ENCODE measurements around the gene GNA14.
A peak's percentile ranks its signal among the peaks of the same experiment; 100 is the strongest.
"Not testable (repeated sequence)": the region's sequence is repeated elsewhere in the genome, so short reads cannot be mapped to it uniquely, and the experiment has no call there.

Gene GNA14

GRCh38 chr9:77648234-77649108 lies at the start of gene GNA14:
GNA14 (minus strand) TSS chr9:77648322; CDS start chr9:77647793, 529 bp downstream.
- DNase-seq (ENCODE audit: low spot score): peak; percentile 39

GRCh38 chr9:77697238-77697984 lies 49.3 kb upstream of the GNA14 start:
- no peak for DNase-seq (ENCODE audit: low spot score)

DNA sequence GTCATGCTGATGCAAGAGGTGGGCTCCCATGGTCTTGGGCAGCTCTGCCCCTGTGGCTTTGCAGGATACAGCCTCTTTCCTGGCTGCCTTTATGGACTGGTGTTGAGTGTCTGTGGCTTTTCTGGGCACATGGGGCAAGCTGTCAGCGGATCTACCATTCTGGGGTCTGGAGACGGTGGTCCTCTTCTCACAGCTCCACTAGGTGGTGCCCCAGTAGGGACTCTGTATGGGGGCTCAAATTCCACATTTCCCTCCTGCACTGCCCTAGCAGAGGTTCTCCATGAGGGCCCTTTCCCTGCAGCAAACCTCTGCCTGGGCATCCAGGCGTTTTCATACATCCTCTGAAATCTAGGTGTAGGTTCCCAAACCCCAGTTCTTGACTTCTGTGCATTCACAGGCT lies 42.6 kb upstream of the GNA14 start:
- DNase-seq (ENCODE audit: low spot score): not testable (repeated sequence)

- DNase-seq (ENCODE audit: low spot score): not testable (repeated sequence)
These were observed 42.0 kb upstream of the GNA14 start for GRCh38 chr9:77690119-77690518.

GRCh38 chr9:77687737-77688136 lies 39.6 kb upstream of the GNA14 start:
- not testable (repeated sequence) for DNase-seq (ENCODE audit: low spot score)

DNA sequence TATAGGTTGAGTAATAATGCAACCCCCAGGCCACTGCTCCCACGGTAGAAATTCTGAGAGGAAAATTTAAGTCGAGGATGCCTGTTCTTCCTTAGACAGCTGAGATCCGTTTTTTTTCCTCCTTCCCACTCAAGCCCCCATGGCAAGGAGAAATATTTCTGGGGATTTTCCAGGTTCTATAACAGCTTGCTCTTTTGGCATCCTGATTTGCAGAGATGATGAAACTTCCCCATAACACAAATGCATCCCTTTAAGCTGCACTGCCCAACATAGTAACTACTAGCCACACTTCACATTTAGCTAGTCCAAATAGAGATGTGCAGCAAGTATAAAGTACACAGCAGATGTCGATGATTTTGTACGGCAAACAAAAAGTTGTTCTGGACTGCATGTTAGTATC lies 32.5 kb upstream of the GNA14 start:
- no peak for DNase-seq (ENCODE audit: low spot score)

GRCh38 chr9:77679661-77680368 lies 31.7 kb upstream of the GNA14 start:
- no peak for DNase-seq (ENCODE audit: low spot score)

DNA sequence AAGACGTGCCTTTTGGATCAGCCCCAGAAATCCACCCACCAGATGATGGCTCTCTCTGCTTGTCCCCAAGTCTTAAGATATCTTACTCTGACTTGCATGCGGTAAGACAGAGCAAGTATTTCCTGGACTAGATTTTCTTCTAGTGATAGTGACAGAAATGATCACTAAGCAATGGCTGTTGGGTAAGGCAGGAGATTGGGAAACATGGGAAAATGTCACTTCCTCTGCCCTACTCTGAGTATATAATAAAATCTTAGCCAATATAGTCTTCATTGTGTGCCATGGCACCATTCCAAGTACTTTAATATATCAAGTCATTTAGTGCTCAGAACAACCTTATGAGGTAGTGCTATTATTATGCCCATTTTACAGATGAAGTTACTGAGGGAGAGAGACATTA lies 31.0 kb upstream of the GNA14 start:
- no peak for DNase-seq (ENCODE audit: low spot score)

DNA sequence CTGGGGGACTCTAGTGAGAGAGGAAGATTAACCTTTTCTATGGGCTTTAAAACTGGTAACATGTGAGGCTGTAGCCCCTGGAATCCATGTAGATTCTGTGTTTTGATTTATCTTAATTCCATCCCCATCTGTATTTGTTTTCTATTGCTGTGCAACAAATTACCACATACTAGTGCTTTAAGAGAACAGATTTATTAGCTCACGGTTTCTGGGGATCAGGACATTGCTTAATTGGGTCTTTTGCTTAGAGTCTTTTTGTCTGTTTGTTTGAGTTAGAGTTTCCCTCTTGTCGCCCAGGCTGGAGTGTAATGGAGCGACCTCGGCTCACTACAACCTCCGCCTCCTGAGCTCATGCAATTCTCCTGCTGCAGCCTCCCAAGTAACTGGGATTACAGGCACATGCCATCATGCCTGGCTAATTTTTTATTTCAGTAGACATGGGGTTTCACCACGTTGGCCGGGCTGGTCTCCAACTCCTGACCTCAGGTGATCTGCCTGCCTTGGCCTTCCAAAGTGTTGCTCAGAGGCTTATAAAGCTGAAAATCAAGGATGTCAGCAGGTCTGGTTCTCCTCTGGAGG lies 29.9 kb upstream of the GNA14 start:
- no peak for DNase-seq (ENCODE audit: low spot score)

- DNase-seq (ENCODE audit: low spot score): no peak
These were observed 29.3 kb upstream of the GNA14 start for GRCh38 chr9:77677397-77677796.

DNA sequence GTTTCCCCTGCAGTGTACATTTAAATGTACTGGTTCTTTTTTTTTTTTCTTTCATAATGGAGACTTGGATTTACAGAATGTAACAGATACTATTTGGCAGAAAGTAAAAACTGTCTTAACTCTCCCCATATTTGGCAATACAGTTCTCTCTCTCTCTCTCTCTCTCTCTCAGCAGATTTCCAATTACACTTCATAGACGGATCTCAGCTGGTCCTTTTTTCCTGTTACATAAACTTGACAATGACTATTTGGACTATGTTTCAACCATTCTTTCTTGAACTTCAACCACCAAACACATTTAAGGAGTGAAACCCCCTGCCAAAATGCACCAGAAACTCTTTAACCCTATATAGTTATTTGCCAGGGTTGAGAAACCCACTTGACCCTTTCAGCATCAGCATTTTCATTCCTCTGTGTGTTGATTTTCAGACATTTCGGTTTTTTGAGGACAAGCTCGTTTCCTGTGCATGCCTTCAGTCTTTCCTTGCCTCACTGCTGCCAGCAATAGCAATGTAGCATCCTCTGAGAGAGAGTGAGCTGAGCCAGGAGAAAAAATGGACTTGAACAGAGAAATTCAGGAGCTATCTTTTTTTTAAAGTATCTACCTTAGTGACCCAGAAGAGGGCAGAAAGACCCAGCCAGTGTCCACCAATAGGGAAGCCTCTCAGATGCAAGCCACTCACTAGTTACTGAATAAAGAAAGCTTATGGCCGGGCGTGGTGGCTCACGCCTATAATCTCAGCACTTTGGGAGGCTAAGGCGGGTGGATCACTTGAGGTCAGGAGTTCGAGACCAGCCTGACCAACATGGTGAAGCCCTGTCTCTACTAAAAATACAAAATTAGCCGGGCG lies 26.0 kb upstream of the GNA14 start:
- no peak for DNase-seq (ENCODE audit: low spot score)

- no peak for DNase-seq (ENCODE audit: low spot score)
These were observed 24.1 kb upstream of the GNA14 start for GRCh38 chr9:77672183-77672582.

GRCh38 chr9:77667151-77667550 lies 19.0 kb upstream of the GNA14 start:
- no peak for DNase-seq (ENCODE audit: low spot score)

DNA sequence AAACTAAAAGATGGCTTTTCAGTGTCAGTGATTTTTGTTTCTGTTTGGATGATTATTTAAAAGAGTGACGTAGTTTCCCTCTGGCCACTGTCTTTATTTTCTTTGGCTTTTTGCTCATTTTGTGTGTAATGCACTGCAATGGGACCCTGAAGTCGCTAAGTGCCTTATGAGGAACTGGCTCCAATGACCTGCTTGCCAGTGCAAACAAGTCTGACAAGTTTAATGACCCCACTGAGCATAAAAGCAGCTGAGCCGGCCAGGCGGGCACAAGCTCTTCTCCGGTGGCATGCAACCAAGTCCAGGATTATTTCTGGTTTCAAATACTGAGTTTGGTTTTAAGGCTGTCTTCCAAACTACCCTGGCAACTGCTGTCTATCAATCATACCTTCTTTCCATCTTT lies 15.6 kb upstream of the GNA14 start:
- no peak for DNase-seq (ENCODE audit: low spot score)

DNA sequence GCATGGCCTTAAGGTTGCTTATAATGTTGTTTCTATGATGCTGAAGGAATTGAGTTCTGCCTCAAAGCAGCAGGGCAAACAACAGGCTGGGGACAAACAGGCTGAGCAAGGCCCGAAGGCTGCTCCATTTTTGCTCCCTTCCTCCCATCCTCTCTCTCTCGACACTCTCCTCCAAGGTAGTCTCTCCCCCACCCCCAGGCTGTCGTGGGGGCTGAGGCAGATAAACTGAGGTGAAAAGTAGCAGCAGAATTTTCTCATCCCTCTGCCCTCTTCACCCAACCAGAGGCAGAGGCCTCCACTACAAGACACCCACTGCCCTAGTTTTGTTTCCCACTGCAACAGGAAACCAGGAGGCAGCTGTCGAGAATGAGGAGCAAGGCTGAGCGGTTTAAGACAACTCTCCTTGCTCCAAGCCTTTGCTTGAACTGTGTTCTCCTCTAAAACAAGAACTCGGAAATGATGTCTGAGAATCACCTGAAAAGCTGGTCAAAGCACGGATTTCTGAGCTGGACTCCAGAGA lies 13.5 kb upstream of the GNA14 start:
- no peak for DNase-seq (ENCODE audit: low spot score)

DNA sequence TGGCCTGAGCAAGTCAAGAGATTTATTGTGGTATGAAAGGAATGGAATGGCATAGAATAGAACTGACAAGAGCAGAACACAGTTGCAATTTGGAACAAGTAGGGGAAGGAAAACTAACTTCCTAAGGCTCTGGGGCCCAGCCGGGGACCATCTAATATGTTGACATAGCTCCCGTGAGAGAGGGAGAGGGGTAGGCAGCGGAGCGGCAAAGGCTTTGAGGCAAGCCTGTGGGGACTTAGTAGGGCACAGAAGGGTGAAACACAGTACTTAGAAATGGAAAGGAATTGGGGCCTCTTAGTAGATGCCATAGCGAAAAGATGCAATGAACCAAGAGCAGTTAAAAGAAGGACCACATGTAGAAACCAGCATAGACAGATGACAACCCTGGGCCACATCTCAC lies 11.8 kb upstream of the GNA14 start:
- no peak for DNase-seq (ENCODE audit: low spot score)

DNA sequence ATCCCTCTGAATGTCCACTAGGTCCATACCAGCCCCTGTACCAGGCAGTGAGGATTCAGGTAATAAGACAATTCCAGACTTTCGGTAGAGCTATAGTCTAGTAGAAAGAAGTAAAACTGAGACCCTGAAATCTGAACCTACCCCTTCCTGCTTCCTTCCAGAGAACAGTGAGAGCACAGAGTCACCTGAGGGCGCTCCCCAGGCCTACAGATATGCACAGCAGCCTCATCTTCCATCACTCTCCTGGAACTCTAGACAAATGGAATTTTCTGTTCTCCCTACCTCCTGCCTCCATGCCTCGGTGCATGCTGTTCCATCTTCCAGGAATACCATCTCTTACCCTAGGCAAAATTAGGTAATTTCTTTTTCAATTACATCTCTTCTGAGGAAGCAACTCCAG lies 3.1 kb upstream of the GNA14 start:
- no peak for DNase-seq (ENCODE audit: low spot score)

GRCh38 chr9:77649109-77649812 lies 1.1 kb upstream of the GNA14 start:
- DNase-seq (ENCODE audit: low spot score): peak; percentile 16

GRCh38 chr9:77647267-77648233 lies 572 bp downstream of the GNA14 start:
- no peak for DNase-seq (ENCODE audit: low spot score)

All from SW480 (cell line).